Liver (tissue), 3 donors: ENCODE data around the gene TMEM26.

Experiments used
- RXRA ChIP-seq, 2 donors: IDR thresholded peaks; 2 replicates each; pipeline ENCODE4 v1.6.1; 2017 to 2018; ENCODE audit warnings: antibody characterized with exemption in 2 of 2, mild to moderate bottlenecking in 1 of 2
- TF ChIP-seq, protein P1 (sequence below): fragments of 150-350 bp; IDR thresholded peaks from 2 replicates; pipeline ENCODE4 v1.5.1; 2017; ENCODE audit warnings: improper control_type of control experiment, low read depth, low read length; ENCODE audit not compliant: missing input control
- TF ChIP-seq, protein P2 (sequence below): IDR thresholded peaks from 2 replicates; pipeline ENCODE4 v1.6.1; 2016; ENCODE audit warnings: antibody characterized with exemption
- donor health status: healthy.
- donor health status: healthy.

DNA sequence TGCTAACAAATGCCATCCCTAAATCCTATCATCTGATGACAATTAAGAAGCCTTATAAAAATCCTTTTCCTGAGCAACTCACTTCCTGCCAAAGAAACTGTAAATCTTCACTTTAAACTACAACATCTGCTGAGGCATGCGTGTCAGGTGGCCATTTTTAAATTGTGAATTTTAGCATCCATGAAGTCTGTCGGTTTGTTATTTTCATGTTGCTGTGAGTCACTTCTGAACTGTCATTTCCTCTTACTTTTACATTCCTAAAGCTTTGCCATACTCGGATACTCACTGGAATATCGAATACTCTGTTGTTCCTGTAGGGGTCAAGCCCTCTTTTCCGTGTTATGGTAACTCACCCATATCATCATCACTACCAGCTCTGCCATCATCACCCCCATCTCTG is 34.3 kb upstream of the TMEM26 start:
- TF ChIP-seq RXRA (IDR thresholded peaks at IDR 0.05): no peak
- TF ChIP-seq, protein P1, sequence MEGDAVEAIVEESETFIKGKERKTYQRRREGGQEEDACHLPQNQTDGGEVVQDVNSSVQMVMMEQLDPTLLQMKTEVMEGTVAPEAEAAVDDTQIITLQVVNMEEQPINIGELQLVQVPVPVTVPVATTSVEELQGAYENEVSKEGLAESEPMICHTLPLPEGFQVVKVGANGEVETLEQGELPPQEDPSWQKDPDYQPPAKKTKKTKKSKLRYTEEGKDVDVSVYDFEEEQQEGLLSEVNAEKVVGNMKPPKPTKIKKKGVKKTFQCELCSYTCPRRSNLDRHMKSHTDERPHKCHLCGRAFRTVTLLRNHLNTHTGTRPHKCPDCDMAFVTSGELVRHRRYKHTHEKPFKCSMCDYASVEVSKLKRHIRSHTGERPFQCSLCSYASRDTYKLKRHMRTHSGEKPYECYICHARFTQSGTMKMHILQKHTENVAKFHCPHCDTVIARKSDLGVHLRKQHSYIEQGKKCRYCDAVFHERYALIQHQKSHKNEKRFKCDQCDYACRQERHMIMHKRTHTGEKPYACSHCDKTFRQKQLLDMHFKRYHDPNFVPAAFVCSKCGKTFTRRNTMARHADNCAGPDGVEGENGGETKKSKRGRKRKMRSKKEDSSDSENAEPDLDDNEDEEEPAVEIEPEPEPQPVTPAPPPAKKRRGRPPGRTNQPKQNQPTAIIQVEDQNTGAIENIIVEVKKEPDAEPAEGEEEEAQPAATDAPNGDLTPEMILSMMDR: no peak
- TF ChIP-seq, protein P2, sequence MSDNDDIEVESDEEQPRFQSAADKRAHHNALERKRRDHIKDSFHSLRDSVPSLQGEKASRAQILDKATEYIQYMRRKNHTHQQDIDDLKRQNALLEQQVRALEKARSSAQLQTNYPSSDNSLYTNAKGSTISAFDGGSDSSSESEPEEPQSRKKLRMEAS: no peak
